ENCODE results near the gene NPHS2. TPM values are rescaled to one million over a fixed set of nuclear protein-coding genes. Genes with fewer than 3 reads are reported as not detected.

NPHS2 gene
- total and polyA plus RNA-seq, 3 donors from 2014 or later, result 0.37 to 1.1 (median 0.83) TPM

DNA sequence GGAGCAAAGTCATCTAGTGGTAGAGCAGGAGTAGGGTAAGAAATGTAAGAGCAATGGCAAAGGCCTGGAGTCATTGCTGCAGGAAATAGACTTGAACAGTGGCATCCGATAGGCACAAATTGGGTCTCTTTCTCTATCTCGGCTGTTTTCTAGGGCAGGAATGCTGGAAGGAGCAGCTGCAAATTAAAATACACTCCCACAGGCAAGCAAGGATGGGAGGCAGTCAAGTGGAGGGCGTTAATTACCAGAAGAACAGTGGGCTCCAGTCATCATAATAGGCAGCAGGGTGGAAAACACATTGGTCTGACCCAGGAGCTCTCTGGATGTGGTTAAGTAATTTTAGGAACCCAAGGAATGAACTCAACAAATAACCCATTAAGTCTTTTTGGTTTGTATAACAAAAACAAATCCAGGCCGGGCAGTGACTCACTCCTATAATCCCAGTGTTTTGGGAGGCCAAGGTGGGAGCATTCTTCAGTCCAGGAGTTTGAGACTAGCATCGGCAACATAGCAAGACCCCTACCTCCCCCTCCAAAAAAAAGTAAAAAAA is 8.1 kb upstream of the NPHS2 start:
- H3K4me3 ChIP-seq, result no peak overlapping the region
- no peaks in the 10 kb centered on the region for H3K9me3 ChIP-seq
- H3K4me1 ChIP-seq, result no peaks in the 10 kb centered on the region
- no peaks in the 10 kb centered on the region for H3K27me3 ChIP-seq
- intact Hi-C loops (cut with DNase I; ENCODE audit: low total_unique reads), result no loop called here
- TF ChIP-seq POLR2A (IDR thresholded peaks at IDR 0.05), result no peak
- TF ChIP-seq, protein P1, sequence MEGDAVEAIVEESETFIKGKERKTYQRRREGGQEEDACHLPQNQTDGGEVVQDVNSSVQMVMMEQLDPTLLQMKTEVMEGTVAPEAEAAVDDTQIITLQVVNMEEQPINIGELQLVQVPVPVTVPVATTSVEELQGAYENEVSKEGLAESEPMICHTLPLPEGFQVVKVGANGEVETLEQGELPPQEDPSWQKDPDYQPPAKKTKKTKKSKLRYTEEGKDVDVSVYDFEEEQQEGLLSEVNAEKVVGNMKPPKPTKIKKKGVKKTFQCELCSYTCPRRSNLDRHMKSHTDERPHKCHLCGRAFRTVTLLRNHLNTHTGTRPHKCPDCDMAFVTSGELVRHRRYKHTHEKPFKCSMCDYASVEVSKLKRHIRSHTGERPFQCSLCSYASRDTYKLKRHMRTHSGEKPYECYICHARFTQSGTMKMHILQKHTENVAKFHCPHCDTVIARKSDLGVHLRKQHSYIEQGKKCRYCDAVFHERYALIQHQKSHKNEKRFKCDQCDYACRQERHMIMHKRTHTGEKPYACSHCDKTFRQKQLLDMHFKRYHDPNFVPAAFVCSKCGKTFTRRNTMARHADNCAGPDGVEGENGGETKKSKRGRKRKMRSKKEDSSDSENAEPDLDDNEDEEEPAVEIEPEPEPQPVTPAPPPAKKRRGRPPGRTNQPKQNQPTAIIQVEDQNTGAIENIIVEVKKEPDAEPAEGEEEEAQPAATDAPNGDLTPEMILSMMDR (IDR thresholded peaks at IDR 0.05), result no peak
- H3K27ac ChIP-seq, result no peak overlapping the region
- WGBS, 2 donors, result 71 to 80% methylated on average over 5 of the region's 5 CpGs
- no peak for DNase-seq
- no peaks in the 10 kb centered on the region for H3K36me3 ChIP-seq (ENCODE audit: low read depth, missing control alignments)

DNA sequence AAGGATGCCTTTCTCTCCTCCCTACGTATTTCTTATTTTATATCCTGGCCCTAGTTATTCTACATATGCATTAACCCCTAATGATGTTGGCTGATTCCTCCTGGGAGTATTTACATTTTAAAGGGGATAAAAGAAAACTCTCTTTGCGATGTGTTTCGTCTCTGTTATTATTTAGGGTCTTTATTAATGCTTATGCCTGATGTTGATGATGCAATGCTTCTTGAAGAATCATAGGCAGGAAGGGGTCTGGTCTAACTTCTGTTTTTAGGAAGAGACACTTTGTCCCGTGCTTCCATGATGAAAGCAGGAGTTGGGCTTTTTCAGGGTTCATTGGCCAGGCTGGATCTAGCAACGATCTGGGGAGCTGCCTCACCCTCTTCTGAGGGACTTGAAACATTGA is 761 bp upstream of the NPHS2 start:
- Histone ChIP-seq H3K4me1 (peaks cover 6% of the 10 kb centered on the region), H3K9me3 (no peaks in the 10 kb centered on the region), H3K4me3 (no peak overlapping the region), H3K27me3 (no peaks in the 10 kb centered on the region), H3K36me3 (ENCODE audit: low read depth, missing control alignments) (no peaks in the 10 kb centered on the region), H3K27ac (no peak overlapping the region)
- no peak for TF ChIP-seq POLR2A (IDR thresholded peaks at IDR 0.05)
- TF ChIP-seq, protein P1 (IDR thresholded peaks at IDR 0.05), result no peak
- WGBS, 2 donors, result 28 to 44% methylated on average over 5 of the region's 5 CpGs
- no peak for DNase-seq
- intact Hi-C loops (cut with DNase I; ENCODE audit: low total_unique reads), result no loop called here

DNA sequence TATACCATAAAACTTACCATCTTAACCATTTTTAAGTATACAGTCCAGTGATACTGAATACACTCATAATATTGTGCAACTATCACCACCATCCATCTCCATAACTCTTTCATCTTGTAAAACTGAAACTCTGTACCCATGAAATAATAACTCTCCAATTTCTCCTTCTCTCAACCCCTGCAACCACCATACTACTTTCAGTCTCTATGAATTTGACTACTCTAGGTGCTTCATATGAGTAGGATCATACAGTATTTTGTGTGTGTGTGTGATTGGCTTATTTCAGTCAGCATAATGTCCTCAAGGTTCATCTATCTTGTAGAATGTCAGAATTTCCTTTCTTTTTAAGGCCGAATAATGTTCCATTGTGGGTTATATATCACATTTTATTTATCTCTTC is 17.7 kb downstream of the NPHS2 start:
- Histone ChIP-seq H3K4me3 (no peak overlapping the region), H3K36me3 (ENCODE audit: low read depth, missing control alignments) (no peaks in the 10 kb centered on the region)
- WGBS, 2 donors, result 91 to 97% methylated on average over 1 of the region's 1 CpG

DNA sequence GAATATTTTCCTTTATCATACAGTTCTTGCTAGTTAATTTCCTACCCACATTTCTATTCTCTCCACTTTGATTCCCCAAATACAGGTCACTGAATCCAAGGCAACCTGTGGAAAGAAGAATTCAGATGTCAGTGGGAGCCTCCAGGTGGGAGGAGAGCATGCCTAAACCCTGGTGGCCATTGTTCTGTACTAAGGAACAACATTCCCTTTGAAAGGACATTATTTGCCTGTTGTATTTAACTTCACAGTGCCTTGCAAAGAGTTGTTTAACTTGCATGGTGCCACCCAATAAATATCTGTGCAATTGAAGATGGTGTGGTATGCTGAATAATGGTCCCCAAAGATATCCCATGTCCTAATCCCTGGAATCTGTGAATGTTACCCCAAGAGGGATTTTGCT is 21.3 kb downstream of the NPHS2 start:
- no peaks in the 10 kb centered on the region for H3K36me3 ChIP-seq (ENCODE audit: low read depth, missing control alignments)
- no peak overlapping the region for H3K27ac ChIP-seq
- no peak for DNase-seq
- H3K4me1 ChIP-seq, result no peaks in the 10 kb centered on the region
- TF ChIP-seq, protein P1 (IDR thresholded peaks at IDR 0.05), result no peak
- no peak for TF ChIP-seq POLR2A (IDR thresholded peaks at IDR 0.05)
- no peaks in the 10 kb centered on the region for H3K27me3 ChIP-seq
- H3K4me3 ChIP-seq, result no peak overlapping the region
- intact Hi-C loops (cut with DNase I; ENCODE audit: low total_unique reads), result no loop called here
- H3K9me3 ChIP-seq, result no peaks in the 10 kb centered on the region

More for the DNA sequence above, 17.7 kb downstream of the NPHS2 start:
- DNase-seq, result no peak
- H3K4me1 ChIP-seq, result no peaks in the 10 kb centered on the region
- no peak overlapping the region for H3K27ac ChIP-seq
- no peaks in the 10 kb centered on the region for H3K27me3 ChIP-seq
- intact Hi-C loops (cut with DNase I; ENCODE audit: low total_unique reads), result no loop called here
- TF ChIP-seq, protein P1 (IDR thresholded peaks at IDR 0.05), result no peak
- TF ChIP-seq POLR2A (IDR thresholded peaks at IDR 0.05), result no peak
- H3K9me3 ChIP-seq, result no peaks in the 10 kb centered on the region

All from testis (tissue), 3 donors.